Neuron (in vitro differentiated cells): ENCODE data around the gene SLX1B.
"Not testable (repeated sequence)": the region's sequence is repeated elsewhere in the genome, so short reads cannot be mapped to it uniquely, and the experiment has no call there.

Experiments
- H2AFZ ChIP-seq: one replicate; pipeline ENCODE4 v1.6.1; 2013; ENCODE audit warnings: low read depth, mild to moderate bottlenecking, inconsistent platforms, low read length, moderate library complexity
- H3K27me3 ChIP-seq: one replicate; pipeline ENCODE4 v1.6.1; 2013; ENCODE audit warnings: low read length; ENCODE audit not compliant: insufficient read depth
- H3K36me3 ChIP-seq: one replicate; pipeline ENCODE4 v1.6.1; 2013; ENCODE audit warnings: low read length; ENCODE audit not compliant: insufficient read depth
- H3K4me1 ChIP-seq: one replicate; pipeline ENCODE4 v1.6.1; 2013; ENCODE audit warnings: low read length; ENCODE audit not compliant: insufficient read depth
- H3K4me3 ChIP-seq: 2 replicates; pipeline ENCODE4 v1.5.1; 2013; ENCODE audit warnings: mild to moderate bottlenecking, low read length, moderate library complexity
- H3K9me3 ChIP-seq: one replicate; pipeline ENCODE4 v1.6.1; 2013; ENCODE audit warnings: low read length

The SLX1B gene

GRCh38 chr16:29472065-29472464, 17.7 kb downstream of the SLX1B start:
- not testable (repeated sequence) for H3K4me3 ChIP-seq, H3K9me3 ChIP-seq, H2AFZ ChIP-seq, H3K27me3 ChIP-seq, H3K4me1 ChIP-seq, H3K36me3 ChIP-seq

- not testable (repeated sequence) for H3K36me3 ChIP-seq, H3K9me3 ChIP-seq, H3K4me3 ChIP-seq, H3K4me1 ChIP-seq, H3K27me3 ChIP-seq, H2AFZ ChIP-seq
Observed at GRCh38 chr16:29482276-29482675, 27.9 kb downstream of the SLX1B start.

- H3K4me1 ChIP-seq, H3K27me3 ChIP-seq, H2AFZ ChIP-seq, H3K9me3 ChIP-seq, H3K4me3 ChIP-seq, H3K36me3 ChIP-seq: not testable (repeated sequence)
Observed at GRCh38 chr16:29506308-29506707, 52.0 kb downstream of the SLX1B start, which contains the start of gene NPIPB12. NPIPB12 (minus strand) TSS chr16:29506408.
